Amniotic epithelial cell (primary cell): ENCODE measurements around the gene DENND1B.
"Not testable (repeated sequence)": the region's sequence is repeated elsewhere in the genome, so short reads cannot be mapped to it uniquely, and the experiment has no call there.

Experiments
- DNase-seq: peaks from one replicate; pipeline ENCODE4 v3.0.0-alpha.2; 2010; ENCODE audit warnings: low read depth

Gene DENND1B

GRCh38 chr1:197745911-197746310 lies 29.4 kb downstream of the DENND1B start:
- DNase-seq, result no peak

- DNase-seq, result no peak
These were observed 30.3 kb downstream of the DENND1B start for GRCh38 chr1:197744979-197745378.

GRCh38 chr1:197743578-197743977 lies 31.7 kb downstream of the DENND1B start:
- DNase-seq, result no peak

- DNase-seq, result no peak
These were observed 34.3 kb downstream of the DENND1B start for GRCh38 chr1:197740992-197741391.

- DNase-seq, result no peak
These were observed 36.4 kb downstream of the DENND1B start for GRCh38 chr1:197738927-197739326.

GRCh38 chr1:197737916-197738315 lies 37.4 kb downstream of the DENND1B start:
- DNase-seq, result no peak

- peak; percentile 64 for DNase-seq
These were observed 38.6 kb downstream of the DENND1B start for GRCh38 chr1:197736685-197737084.

- no peak for DNase-seq
These were observed 39.8 kb downstream of the DENND1B start for GRCh38 chr1:197735461-197735860.

GRCh38 chr1:197733324-197733723 lies 42.0 kb downstream of the DENND1B start:
- no peak for DNase-seq

- DNase-seq, result no peak
These were observed 43.1 kb downstream of the DENND1B start for GRCh38 chr1:197732187-197732586.

- DNase-seq, result no peak
These were observed 43.8 kb downstream of the DENND1B start for GRCh38 chr1:197731449-197731848.

- no peak for DNase-seq
These were observed 49.3 kb downstream of the DENND1B start for GRCh38 chr1:197725976-197726375.

GRCh38 chr1:197725044-197725443 lies 50.2 kb downstream of the DENND1B start:
- peak; percentile 52 for DNase-seq

GRCh38 chr1:197715806-197716205 lies 59.5 kb downstream of the DENND1B start:
- no peak for DNase-seq

GRCh38 chr1:197706601-197707000 lies 68.7 kb downstream of the DENND1B start:
- no peak for DNase-seq

GRCh38 chr1:197705941-197706340 lies 69.3 kb downstream of the DENND1B start:
- DNase-seq, result no peak

GRCh38 chr1:197700688-197701087 lies 74.6 kb downstream of the DENND1B start:
- DNase-seq, result not testable (repeated sequence)

- DNase-seq, result peak; percentile 15
These were observed 78.9 kb downstream of the DENND1B start for GRCh38 chr1:197696372-197696771.

- DNase-seq, result no peak
These were observed 79.3 kb downstream of the DENND1B start for GRCh38 chr1:197695961-197696360.

- DNase-seq, result peak; percentile 25
These were observed 82.3 kb downstream of the DENND1B start for GRCh38 chr1:197692965-197693364.

- no peak for DNase-seq
These were observed 83.5 kb downstream of the DENND1B start for GRCh38 chr1:197691816-197692215.

- no peak for DNase-seq
These were observed 85.2 kb downstream of the DENND1B start for GRCh38 chr1:197690074-197690473.

GRCh38 chr1:197688233-197688632 lies 87.0 kb downstream of the DENND1B start:
- no peak for DNase-seq

GRCh38 chr1:197686702-197687355 lies 88.5 kb downstream of the DENND1B start:
- no peak for DNase-seq
